Liver (tissue), 9 donors: ENCODE results near the gene GJB5. TPM values are rescaled to one million over a fixed set of nuclear protein-coding genes. Genes with fewer than 3 reads are reported as not detected.

Experiments
- DNase-seq: peaks from one replicate; pipeline ENCODE4 v3.0.0-alpha.2; 2017; ENCODE audit warnings: low spot score
- H3K27ac ChIP-seq, 2 donors: one replicate each; pipeline ENCODE4 v1.7.0; 2013; ENCODE audit warnings: inconsistent platforms in 2 of 2, low read length in 2 of 2, control low read depth in 1 of 2, low read depth in 1 of 2, mild to moderate bottlenecking in 1 of 2
- H3K27me3 ChIP-seq, 4 donors: one replicate each; pipeline versions ENCODE4 v1.6.1 to v1.7.0; 2013; ENCODE audit warnings: low read length in 3 of 4, inconsistent platforms in 1 of 4, mild to moderate bottlenecking in 1 of 4, moderate library complexity in 1 of 4; ENCODE audit not compliant: control insufficient read depth in 4 of 4, insufficient read depth in 4 of 4
- H3K36me3 ChIP-seq, 4 donors: one replicate each; pipeline versions ENCODE4 v1.6.1 to v1.7.0; 2013; ENCODE audit warnings: low read length in 3 of 4, mild to moderate bottlenecking in 3 of 4, low read depth in 1 of 4, moderate library complexity in 1 of 4; ENCODE audit not compliant: control insufficient read depth in 4 of 4, insufficient read depth in 3 of 4
- H3K4me1 ChIP-seq, 4 donors: one replicate each; pipeline versions ENCODE4 v1.6.1 to v1.7.0; 2013; ENCODE audit warnings: low read length in 3 of 4, mild to moderate bottlenecking in 3 of 4, moderate library complexity in 1 of 4; ENCODE audit not compliant: control insufficient read depth in 4 of 4, insufficient read depth in 4 of 4
- H3K4me3 ChIP-seq, 3 donors: one replicate each; pipeline versions ENCODE4 v1.6.1 to v1.7.0; 2013; ENCODE audit warnings: low read length in 3 of 3, control low read depth in 1 of 3, low read depth in 1 of 3, mild to moderate bottlenecking in 1 of 3
- H3K9ac ChIP-seq, 2 donors: one replicate each; pipeline ENCODE4 v1.7.0; 2013; ENCODE audit warnings: low read length in 2 of 2, mild to moderate bottlenecking in 2 of 2, moderate library complexity in 2 of 2, control low read depth in 1 of 2, low read depth in 1 of 2
- H3K9me3 ChIP-seq, 4 donors: one replicate each; pipeline versions ENCODE4 v1.6.1 to v1.7.0; 2013; ENCODE audit warnings: low read length in 3 of 4; ENCODE audit not compliant: control insufficient read depth in 4 of 4
- ATF3 ChIP-seq: IDR thresholded peaks from 2 replicates; pipeline ENCODE4 v1.6.1; 2016; ENCODE audit warnings: antibody characterized with exemption
- EGR1 ChIP-seq, 2 donors: IDR thresholded peaks; 2 replicates each; pipeline ENCODE4 v1.6.1; 2016 to 2018; ENCODE audit warnings: antibody characterized with exemption in 2 of 2, low read depth in 2 of 2
- FOXA1 ChIP-seq: IDR thresholded peaks from 2 replicates; pipeline ENCODE4 v1.6.1; 2016; ENCODE audit warnings: antibody characterized with exemption
- FOXA2 ChIP-seq: IDR thresholded peaks from 2 replicates; pipeline ENCODE4 v1.6.1; 2016; ENCODE audit warnings: antibody characterized with exemption
- HNF4A ChIP-seq, 2 donors: conservative IDR thresholded peaks; 2 replicates each; pipeline ENCODE4 v1.6.1; 2016; ENCODE audit warnings: antibody characterized with exemption in 2 of 2, mild to moderate bottlenecking in 2 of 2
- HNF4G ChIP-seq: IDR thresholded peaks from 2 replicates; pipeline ENCODE4 v1.6.1; 2016; ENCODE audit warnings: antibody characterized with exemption
- JUND ChIP-seq, 2 donors: IDR thresholded peaks; 2 replicates each; pipeline ENCODE4 v1.6.1; 2016; ENCODE audit warnings: antibody characterized with exemption in 2 of 2
- MAX ChIP-seq: IDR thresholded peaks from 2 replicates; pipeline ENCODE4 v1.6.1; 2016; ENCODE audit warnings: antibody characterized with exemption
- NR2F2 ChIP-seq: IDR thresholded peaks from 2 replicates; pipeline ENCODE4 v1.6.1; 2016; ENCODE audit warnings: antibody characterized with exemption
- RAD21 ChIP-seq, 2 donors: IDR thresholded peaks; 2 replicates each; pipeline ENCODE4 v1.6.1; 2016; ENCODE audit warnings: antibody characterized with exemption in 2 of 2, mild to moderate bottlenecking in 2 of 2
- RXRA ChIP-seq, 2 donors: IDR thresholded peaks; 2 replicates each; pipeline ENCODE4 v1.6.1; 2017 to 2018; ENCODE audit warnings: antibody characterized with exemption in 2 of 2, mild to moderate bottlenecking in 1 of 2
- SP1 ChIP-seq: IDR thresholded peaks from 2 replicates; pipeline ENCODE4 v1.6.1; 2018; ENCODE audit warnings: antibody characterized with exemption, mild to moderate bottlenecking
- TAF1 ChIP-seq: conservative IDR thresholded peaks from 2 replicates; pipeline ENCODE4 v1.6.1; 2016; ENCODE audit warnings: antibody characterized with exemption, mild to moderate bottlenecking
- YY1 ChIP-seq: IDR thresholded peaks from 2 replicates; pipeline ENCODE4 v1.6.1; 2016; ENCODE audit warnings: antibody characterized with exemption, mild to moderate bottlenecking
- WGBS: extraction: QIAGEN DNeasy Blood & Tissue Kit; methylation state at CpG from one replicate; pipeline ENCODE4 v1.1.7; 2013; 5-methylcytosine and 5-hydroxymethylcytosine counted together
- polyA plus RNA-seq, 2 donors: library from polyadenylated mRNA; stranded (reverse) in 1 of 2; unstranded in 1 of 2; fragments of 200-250 nt in 1 of 2; fragments of >200 nt in 1 of 2; fragmentation: Nextera tagmentation in 1 of 2; extraction: Ambion mirVana in 1 of 2; gene quantifications; one replicate each; pipeline versions ENCODE4 v1.2.1 to v1.2.3, GENCODE V29; 2013 to 2015
- total RNA-seq, 2 donors: library from RNA; depleted of rRNA; stranded (reverse); fragments of >200 nt; gene quantifications; one replicate each; pipeline ENCODE4 v1.2.3, GENCODE V29; 2014
- TF ChIP-seq, protein P1 (sequence below): IDR thresholded peaks from 2 replicates; pipeline ENCODE4 v1.6.1; 2016; ENCODE audit warnings: antibody characterized with exemption
- TF ChIP-seq, protein P2 (sequence below): fragments of 150-350 bp; IDR thresholded peaks from 2 replicates; pipeline ENCODE4 v1.5.1; 2017; ENCODE audit warnings: improper control_type of control experiment, low read depth, low read length; ENCODE audit not compliant: missing input control
- donor health status: healthy.
- donor health status: healthy.
- donor health status: healthy.
- donor health status: healthy.
- donor health status: healthy.

Gene GJB5
- total and polyA plus RNA-seq, 4 donors = not detected

GRCh38 chr1:34768856-34769255 lies 14.0 kb downstream of the GJB5 start:
- no peak overlapping the region for H3K9ac ChIP-seq
- no peak overlapping the region for H3K27ac ChIP-seq
- TF ChIP-seq MAX (no peak), ATF3 (no peak), HNF4A (conservative IDR thresholded peaks at IDR 0.05) (no peak), SP1 (no peak), JUND (IDR thresholded peaks at IDR 0.05) (no peak), NR2F2 (no peak), RXRA (IDR thresholded peaks at IDR 0.05) (no peak), FOXA1 (no peak)
- TF ChIP-seq, protein P1, sequence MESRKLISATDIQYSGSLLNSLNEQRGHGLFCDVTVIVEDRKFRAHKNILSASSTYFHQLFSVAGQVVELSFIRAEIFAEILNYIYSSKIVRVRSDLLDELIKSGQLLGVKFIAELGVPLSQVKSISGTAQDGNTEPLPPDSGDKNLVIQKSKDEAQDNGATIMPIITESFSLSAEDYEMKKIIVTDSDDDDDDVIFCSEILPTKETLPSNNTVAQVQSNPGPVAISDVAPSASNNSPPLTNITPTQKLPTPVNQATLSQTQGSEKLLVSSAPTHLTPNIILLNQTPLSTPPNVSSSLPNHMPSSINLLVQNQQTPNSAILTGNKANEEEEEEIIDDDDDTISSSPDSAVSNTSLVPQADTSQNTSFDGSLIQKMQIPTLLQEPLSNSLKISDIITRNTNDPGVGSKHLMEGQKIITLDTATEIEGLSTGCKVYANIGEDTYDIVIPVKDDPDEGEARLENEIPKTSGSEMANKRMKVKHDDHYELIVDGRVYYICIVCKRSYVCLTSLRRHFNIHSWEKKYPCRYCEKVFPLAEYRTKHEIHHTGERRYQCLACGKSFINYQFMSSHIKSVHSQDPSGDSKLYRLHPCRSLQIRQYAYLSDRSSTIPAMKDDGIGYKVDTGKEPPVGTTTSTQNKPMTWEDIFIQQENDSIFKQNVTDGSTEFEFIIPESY = no peak
- no peaks in the 10 kb centered on the region for H3K4me1 ChIP-seq
- H3K4me3 ChIP-seq = no peak overlapping the region
- H3K9me3 ChIP-seq = no peaks in the 10 kb centered on the region
- H3K36me3 ChIP-seq = peaks cover 0 to 4% (median 0%) of the 10 kb centered on the region in 4 donors
- H3K27me3 ChIP-seq = no peaks in the 10 kb centered on the region
- WGBS = 83% methylated on average over 3 of the region's 3 CpGs
- no peak for DNase-seq

DNA sequence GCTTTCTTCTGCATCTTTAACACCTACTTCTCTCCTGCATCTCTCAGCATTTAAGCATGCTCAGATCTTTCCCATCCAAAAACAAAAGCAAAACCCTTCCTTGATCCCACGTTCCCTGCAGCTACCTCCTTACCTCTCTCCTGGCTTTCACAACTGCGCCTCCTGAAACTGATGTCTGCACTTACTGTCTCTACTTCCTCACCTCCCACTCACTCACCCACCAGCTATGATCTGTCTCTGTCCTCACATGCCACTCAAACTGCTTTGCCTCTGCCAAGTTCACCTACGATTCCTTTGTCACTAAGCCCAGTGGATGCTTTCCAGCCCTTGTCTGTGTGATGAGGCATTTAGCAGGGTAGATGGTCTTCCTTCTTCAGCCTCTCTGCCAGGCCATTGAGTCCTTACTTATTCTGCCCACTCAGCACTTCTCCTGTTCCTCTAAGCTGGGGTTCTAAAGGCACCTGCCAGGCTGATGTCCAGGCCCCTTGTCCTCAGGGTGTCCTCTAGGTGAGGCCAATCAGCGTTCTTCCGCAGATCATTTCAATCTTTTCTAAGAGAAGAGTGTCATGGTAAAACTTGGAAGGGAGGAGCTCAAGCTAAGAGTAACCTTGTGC lies 16.2 kb downstream of the GJB5 start:
- no peak for TF ChIP-seq MAX
- TF ChIP-seq NR2F2 = no peak
- no peak for TF ChIP-seq TAF1
- TF ChIP-seq FOXA1 = no peak
- TF ChIP-seq RXRA (IDR thresholded peaks at IDR 0.05) = no peak
- no peak for TF ChIP-seq ATF3
- TF ChIP-seq SP1 = no peak
- no peak for TF ChIP-seq JUND (IDR thresholded peaks at IDR 0.05)
- TF ChIP-seq HNF4G = no peak
- no peak for TF ChIP-seq YY1
- no peak for TF ChIP-seq HNF4A (conservative IDR thresholded peaks at IDR 0.05)
- 89% methylated on average over 5 of the region's 5 CpGs for WGBS
- H3K27ac ChIP-seq = no peak overlapping the region
- DNase-seq = no peak
- H3K36me3 ChIP-seq = peaks cover 0 to 4% (median 0%) of the 10 kb centered on the region in 4 donors
- H3K4me1 ChIP-seq = no peaks in the 10 kb centered on the region
- no peak overlapping the region for H3K9ac ChIP-seq
- no peak overlapping the region for H3K4me3 ChIP-seq
- H3K27me3 ChIP-seq = no peaks in the 10 kb centered on the region
- no peaks in the 10 kb centered on the region for H3K9me3 ChIP-seq

GRCh38 chr1:34771573-34772371 lies 16.9 kb downstream of the GJB5 start:
- H3K9ac ChIP-seq = no peak overlapping the region
- WGBS = 89% methylated on average over 16 of the region's 16 CpGs
- H3K27ac ChIP-seq = no peak overlapping the region
- H3K27me3 ChIP-seq = no peaks in the 10 kb centered on the region
- H3K9me3 ChIP-seq = no peaks in the 10 kb centered on the region
- H3K4me3 ChIP-seq = no peak overlapping the region
- no peaks in the 10 kb centered on the region for H3K4me1 ChIP-seq
- H3K36me3 ChIP-seq = peaks cover 0 to 4% (median 0%) of the 10 kb centered on the region in 4 donors
- no peak for DNase-seq
- TF ChIP-seq HNF4A (conservative IDR thresholded peaks at IDR 0.05) (no peak), SP1 (no peak), RAD21 (IDR thresholded peaks at IDR 0.05) (no peak), FOXA1 (no peak), FOXA2 (no peak), ATF3 (no peak), RXRA (IDR thresholded peaks at IDR 0.05) (no peak), MAX (no peak), HNF4G (no peak), TAF1 (no peak), EGR1 (IDR thresholded peaks at IDR 0.05; ENCODE audit: low read depth in 2 of 2) (no peak)
- TF ChIP-seq, protein P2, sequence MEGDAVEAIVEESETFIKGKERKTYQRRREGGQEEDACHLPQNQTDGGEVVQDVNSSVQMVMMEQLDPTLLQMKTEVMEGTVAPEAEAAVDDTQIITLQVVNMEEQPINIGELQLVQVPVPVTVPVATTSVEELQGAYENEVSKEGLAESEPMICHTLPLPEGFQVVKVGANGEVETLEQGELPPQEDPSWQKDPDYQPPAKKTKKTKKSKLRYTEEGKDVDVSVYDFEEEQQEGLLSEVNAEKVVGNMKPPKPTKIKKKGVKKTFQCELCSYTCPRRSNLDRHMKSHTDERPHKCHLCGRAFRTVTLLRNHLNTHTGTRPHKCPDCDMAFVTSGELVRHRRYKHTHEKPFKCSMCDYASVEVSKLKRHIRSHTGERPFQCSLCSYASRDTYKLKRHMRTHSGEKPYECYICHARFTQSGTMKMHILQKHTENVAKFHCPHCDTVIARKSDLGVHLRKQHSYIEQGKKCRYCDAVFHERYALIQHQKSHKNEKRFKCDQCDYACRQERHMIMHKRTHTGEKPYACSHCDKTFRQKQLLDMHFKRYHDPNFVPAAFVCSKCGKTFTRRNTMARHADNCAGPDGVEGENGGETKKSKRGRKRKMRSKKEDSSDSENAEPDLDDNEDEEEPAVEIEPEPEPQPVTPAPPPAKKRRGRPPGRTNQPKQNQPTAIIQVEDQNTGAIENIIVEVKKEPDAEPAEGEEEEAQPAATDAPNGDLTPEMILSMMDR = no peak
